Loucy (cell line): ENCODE data around the gene SSBP3.

ENCODE experiments used
- CTCF ChIP-seq: fragments of 200-600 bp; sonication (generic); conservative IDR thresholded peaks from 2 replicates; pipeline ENCODE4 v1.5.1; 2014; ENCODE audit warnings: mild to moderate bottlenecking, antibody characterized with exemption, low read length
- EZH2phosphoT487 ChIP-seq: fragments of 200-600 bp; IDR thresholded peaks from 2 replicates; pipeline ENCODE4 v1.6.1; 2018; ENCODE audit warnings: antibody characterized with exemption, mild to moderate bottlenecking, moderate library complexity, borderline replicate concordance

- no peak for TF ChIP-seq CTCF
- TF ChIP-seq EZH2phosphoT487: no peak
Observed at GRCh38 chr1:54387419-54387818, 18.8 kb downstream of the SSBP3 start.
